HG02884 (cell line): ENCODE measurements around the gene MED13L.

Source experiments
- ATAC-seq: cut with Tn5 transposase; IDR thresholded peaks from one replicate; pipeline ENCODE4 v1.9.1; 2021; ENCODE audit warnings: mild to moderate bottlenecking, moderate library complexity; ENCODE audit not compliant: unreplicated experiment

Gene MED13L

GRCh38 chr12:116277467-116278278 lies at the start of gene MED13L:
Gene MED13L, minus strand, starts transcription at chr12:116277693. Its CDS starts 562 bp downstream, at chr12:116277131.
- peak; percentile 75 for ATAC-seq

GRCh38 chr12:116325336-116325664 lies 47.8 kb upstream of the MED13L start:
- ATAC-seq, result peak; percentile 77

GRCh38 chr12:116324654-116325335 lies 47.3 kb upstream of the MED13L start:
- ATAC-seq, result peak; percentile 33

DNA sequence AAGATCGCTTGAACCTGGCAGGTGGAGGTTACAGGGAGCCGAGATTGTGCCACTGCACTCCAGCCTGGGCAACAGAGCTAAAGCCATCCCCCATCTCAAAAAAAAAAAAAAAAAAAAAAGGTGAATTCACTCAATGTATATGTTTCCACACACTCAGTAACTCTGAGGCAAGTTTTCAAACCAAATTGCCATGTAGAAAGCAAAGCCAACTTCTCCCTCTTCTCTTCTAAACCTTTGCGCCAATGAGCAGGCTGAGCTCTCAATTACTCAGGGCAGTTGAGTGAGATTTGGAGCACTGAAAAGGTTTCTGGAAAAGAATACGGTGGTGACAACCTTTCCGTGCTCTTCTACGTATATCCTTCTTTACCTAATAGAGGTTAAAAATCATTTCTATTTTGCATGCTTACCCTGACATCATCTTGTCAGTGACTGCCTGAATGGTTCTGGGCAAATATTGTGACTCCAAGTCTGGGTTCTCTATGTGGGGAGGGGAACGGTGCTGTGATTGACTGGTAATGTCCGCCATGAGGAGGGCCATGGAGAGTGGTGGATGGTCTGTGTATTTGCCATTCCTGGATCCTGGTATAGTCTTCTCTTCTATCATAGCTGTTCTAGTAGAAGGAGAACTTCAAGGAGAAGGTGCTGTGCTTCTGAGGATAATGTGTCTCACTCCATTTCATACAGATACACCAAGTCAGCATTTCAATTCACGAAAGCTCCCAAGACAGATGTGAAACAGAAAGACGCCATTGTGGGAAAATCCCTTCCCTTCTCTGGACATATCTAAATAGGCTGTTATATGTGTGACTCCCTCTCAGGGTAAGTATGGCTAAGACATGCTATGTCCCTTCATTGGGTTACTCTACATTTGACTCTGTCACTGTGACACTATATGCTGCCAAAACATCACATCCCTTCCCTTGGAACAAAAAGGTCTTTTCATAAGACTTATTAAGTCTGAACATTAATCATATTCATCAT lies 46.2 kb upstream of the MED13L start:
- ATAC-seq, result peak; percentile 42

- no peak for ATAC-seq
These were observed 44.4 kb upstream of the MED13L start for GRCh38 chr12:116321913-116322312.

GRCh38 chr12:116320791-116321217 lies 43.3 kb upstream of the MED13L start:
- no peak for ATAC-seq

GRCh38 chr12:116319898-116320621 lies 42.6 kb upstream of the MED13L start:
- ATAC-seq, result no peak

DNA sequence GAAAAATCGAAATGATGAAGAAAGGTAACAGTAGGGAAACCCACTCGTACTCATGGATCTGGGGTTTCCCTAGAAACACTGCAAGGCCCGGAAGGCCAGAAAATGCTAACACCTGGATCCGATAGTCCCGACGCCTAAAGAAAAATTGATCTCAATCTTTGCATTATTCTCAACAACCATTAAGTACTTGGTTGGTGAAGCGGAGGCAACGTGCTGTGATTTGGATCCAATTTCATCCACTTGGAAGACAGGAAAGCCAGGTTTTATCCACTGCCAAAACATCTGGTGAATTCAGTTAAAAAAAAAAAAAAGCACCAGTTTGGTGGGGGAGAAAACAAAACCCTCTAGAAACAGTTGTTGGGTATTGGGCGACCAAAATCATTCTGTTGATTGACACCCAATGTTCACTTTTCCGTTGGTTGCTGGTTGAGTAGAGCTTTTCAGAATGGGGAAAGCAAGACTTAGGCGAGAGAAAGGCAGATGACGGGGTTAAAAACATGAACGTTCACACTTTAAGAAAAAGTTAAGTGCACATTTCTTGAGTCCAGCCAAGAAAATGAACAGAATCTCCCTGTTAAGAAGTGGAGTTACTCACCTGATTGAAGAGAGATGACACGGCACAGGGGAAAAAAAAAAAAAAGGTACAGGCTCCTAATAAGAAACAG lies 41.9 kb upstream of the MED13L start:
- ATAC-seq, result no peak

- ATAC-seq, result no peak
These were observed 41.2 kb upstream of the MED13L start for GRCh38 chr12:116318576-116319232.

DNA sequence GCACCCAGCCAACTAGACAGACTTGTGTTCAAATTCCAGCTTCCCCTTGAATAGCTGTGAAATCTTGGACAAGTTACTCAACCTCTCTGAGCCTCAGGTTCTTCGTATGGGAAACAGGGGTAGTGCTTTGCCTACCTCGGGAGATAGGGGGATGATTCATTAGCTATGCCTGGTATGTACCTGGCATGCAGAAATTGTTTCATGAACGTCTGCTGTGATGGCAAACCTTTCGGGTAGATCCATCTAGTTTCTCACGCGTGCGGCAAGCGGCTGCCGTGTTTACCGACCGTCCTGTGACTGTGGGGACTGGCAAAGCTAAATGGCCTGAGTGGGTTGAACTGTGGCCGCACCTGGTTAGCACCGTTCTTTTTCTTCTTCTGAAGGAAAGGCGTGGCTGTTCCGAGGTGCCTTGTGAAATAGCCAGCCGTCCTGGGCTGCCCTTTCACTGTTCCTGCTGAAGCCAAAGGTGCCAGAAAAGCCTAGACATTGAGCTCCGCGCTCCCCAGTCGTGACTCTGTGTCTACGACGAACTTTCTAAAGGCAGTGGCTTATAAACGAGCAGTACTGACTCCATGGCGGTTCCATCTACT lies 40.6 kb upstream of the MED13L start:
- no peak for ATAC-seq

DNA sequence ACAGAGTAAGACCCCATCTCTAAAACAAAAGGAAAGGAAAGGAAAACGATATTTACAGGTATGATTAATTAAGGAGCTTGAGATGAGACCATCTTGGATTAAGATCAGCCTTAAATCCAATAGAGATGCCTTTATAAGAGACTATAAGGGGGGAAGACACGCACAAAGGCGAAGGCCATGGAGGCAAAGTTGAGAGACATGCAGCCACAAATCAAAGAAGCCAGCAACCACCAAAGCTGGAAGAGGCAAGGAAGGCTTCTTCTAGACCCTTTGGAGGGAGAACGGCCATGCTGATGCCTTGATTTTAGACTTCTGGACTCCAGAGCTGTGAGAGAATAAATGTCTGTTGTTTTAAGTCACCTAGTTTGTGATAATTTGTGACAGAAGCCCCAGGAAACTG lies 39.6 kb upstream of the MED13L start:
- no peak for ATAC-seq

- no peak for ATAC-seq
These were observed 37.0 kb upstream of the MED13L start for GRCh38 chr12:116314477-116314876.

DNA sequence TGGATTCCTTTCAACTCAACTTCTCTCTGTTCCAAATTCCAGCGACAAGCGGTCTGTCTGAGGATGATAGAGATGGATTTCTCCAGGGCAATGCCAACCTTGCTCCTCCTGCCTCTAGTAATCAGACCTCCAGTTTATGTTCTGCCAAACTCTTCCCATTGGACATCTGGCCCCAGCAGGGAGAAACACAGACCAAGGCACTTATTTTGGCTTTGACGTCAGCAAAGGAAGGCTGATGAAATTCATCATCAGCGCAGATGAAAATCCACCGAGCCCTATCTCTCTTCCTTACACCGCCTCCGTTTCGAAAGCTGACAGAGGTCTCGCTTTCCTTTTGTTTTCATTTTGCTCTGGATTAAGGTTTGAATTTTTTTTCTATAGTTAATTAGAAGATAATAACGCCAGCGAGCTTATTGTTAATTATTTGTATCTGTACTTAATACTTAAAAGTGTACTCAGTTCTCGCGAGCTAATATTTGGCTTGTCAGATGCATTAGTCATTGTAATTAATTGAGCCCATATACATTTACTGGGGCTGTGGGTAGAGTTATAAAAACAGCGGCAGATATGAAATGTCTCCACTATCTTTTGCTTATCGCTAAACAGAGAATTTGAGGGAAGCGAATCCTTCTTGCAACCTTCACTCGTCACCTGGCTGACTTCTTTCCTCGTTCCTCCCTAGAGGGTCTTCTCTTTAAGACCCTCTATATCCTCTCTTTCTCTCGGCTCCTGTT lies 35.9 kb upstream of the MED13L start:
- no peak for ATAC-seq

- ATAC-seq, result no peak
These were observed 32.6 kb upstream of the MED13L start for GRCh38 chr12:116310082-116310481.

DNA sequence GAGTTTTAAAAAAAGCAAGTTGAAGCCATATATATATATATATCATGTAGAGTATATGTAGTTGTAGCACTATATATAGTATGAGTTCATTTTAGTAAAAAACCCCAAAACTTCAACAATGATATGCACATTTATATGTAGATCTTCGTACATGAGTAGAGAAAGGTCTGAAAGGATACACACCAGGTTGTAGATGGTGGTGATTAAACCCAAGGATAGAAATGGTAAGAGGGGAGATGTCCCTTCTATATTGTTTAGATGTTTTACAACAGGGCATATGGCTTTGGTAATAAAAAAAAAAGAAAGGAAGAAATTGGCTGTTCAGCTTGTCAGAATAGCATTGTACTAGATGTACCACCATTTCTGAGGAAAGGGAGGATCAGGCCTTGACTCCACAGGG lies 31.9 kb upstream of the MED13L start:
- ATAC-seq, result no peak

DNA sequence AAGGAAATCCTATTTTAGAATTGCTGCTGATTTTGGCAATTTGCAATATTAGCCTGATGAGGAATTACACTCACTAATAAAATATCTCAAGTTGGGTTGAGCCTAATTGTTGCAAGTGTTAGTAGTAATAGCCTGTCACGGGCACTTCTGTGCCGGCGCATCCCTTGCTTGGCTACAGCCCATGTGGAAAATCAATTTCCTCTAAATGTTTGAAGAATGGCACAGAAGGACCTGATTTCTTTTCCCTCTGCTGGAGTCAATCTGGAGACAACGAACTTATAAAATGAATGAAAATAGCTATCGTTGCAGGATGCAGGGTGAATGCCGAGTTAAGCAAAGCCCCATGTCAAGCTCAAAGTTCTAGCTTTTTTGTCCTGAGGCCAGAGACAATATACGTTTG lies 31.2 kb upstream of the MED13L start:
- no peak for ATAC-seq

DNA sequence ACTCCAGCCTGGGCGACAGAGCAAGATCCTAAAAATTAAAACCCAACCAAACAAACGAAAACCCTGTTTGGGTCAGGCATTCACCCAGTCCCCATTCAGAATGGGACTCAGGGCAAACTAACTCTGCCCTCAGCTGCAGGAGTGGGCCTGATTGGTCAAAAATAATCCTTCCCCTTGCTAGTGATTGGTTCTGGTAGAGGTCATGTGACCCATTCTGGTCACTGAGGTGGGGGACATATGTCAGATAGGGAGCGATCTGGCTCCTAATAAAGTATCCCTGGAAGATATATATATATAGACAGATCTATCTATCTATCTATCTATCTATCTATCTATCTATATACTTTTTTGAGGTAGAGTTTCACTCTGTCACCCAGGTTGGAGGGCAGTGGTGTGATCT lies 29.5 kb upstream of the MED13L start:
- ATAC-seq, result no peak

DNA sequence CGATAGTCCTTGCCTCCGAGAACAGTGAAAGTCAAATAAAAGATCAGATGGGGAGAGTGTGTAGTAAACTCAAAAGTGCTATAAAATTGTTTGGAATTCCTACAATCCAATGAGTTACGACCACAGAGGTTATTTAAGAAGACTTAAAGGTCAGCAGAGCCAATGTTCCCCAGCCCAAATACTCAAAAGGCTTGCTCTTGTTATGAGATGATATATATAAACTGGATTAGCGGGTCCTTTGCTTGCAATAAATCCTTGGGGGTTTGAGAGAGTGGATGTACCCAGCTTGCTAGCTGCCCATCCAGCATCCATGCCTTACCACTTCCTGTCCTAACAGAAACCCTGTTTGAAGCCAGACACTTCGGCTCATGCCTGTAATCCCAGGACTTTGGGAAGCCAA lies 29.0 kb upstream of the MED13L start:
- no peak for ATAC-seq

DNA sequence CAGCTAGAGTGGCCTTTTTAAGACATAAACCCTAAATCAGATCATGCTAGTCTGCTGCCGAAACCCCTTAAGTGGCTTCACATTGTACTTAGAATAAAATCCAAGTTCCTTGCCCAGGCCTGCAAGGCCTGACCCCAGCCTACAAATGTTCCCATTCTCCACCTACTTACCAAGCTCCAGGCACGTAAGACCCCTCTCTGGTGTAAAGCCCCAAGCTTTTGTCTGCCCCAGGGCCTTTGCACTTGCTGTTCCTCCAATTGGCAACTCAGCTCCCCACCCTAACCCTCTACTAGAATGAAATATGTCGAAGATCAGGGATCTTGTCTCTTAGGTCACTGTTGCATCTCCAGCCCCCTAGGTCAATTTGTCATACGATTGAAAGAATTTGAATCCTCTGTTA lies 27.1 kb upstream of the MED13L start:
- ATAC-seq, result no peak
